Heart left ventricle (tissue), 16 donors: ENCODE results near the gene ANKRD16. TPM values are rescaled to one million over a fixed set of nuclear protein-coding genes. Genes with fewer than 3 reads are reported as not detected.
A peak's percentile ranks its signal among the peaks of the same experiment; 100 is the strongest.
"Not testable (repeated sequence)": the region's sequence is repeated elsewhere in the genome, so short reads cannot be mapped to it uniquely, and the experiment has no call there.

Experiments
- ATAC-seq, 4 donors: fragments of 200-7000 bp; cut with Tn5 transposase; one replicate each; pipeline ENCODE4 v1.9.1; 2020 to 2022; ENCODE audit warnings: moderate library complexity in 4 of 4, mild to moderate bottlenecking in 3 of 4, moderate number of reproducible peaks in 1 of 4
- DNase-seq, 5 donors: peaks; one replicate each; pipeline ENCODE4 v3.0.0-alpha.2; 2020
- H3K27ac ChIP-seq, 12 donors: fragments of 200-600 bp; sonication (generic) in 4 of 12; one replicate each; pipeline versions ENCODE4 v1.5.0 to v1.8.0; 2016 to 2022; ENCODE audit warnings: mild to moderate bottlenecking in 2 of 12
- H3K27me3 ChIP-seq, 9 donors: fragments of 200-600 bp; sonication (generic) in 2 of 9; one replicate each; pipeline versions ENCODE4 v1.5.1 to v1.8.0; 2016 to 2022; ENCODE audit warnings: mild to moderate bottlenecking in 3 of 9
- H3K36me3 ChIP-seq, 9 donors: fragments of 200-600 bp; sonication (generic) in 2 of 9; one replicate each; pipeline versions ENCODE4 v1.5.0 to v1.8.0; 2018 to 2022; ENCODE audit warnings: mild to moderate bottlenecking in 2 of 9
- H3K4me1 ChIP-seq, 12 donors: fragments of 200-600 bp; sonication (generic) in 4 of 12; one replicate each; pipeline versions ENCODE4 v1.5.0 to v1.8.0; 2016 to 2022; ENCODE audit warnings: mild to moderate bottlenecking in 3 of 12
- H3K4me3 ChIP-seq, 12 donors: fragments of 200-600 bp; sonication (generic) in 4 of 12; one replicate each; pipeline versions ENCODE4 v1.5.0 to v1.8.0; 2017 to 2022; ENCODE audit warnings: mild to moderate bottlenecking in 9 of 12, moderate library complexity in 4 of 12
- H3K9me3 ChIP-seq, 12 donors: fragments of 200-600 bp; sonication (generic) in 4 of 12; one replicate each; pipeline versions ENCODE4 v1.5.0 to v1.8.0; 2016 to 2022; ENCODE audit warnings: mild to moderate bottlenecking in 1 of 12
- CTCF ChIP-seq, 12 donors: fragments of 200-600 bp; sonication (generic) in 4 of 12; IDR thresholded peaks; one replicate each; pipeline versions ENCODE4 v1.5.0 to v1.8.0; 2018 to 2022; ENCODE audit warnings: antibody characterized with exemption in 12 of 12, mild to moderate bottlenecking in 5 of 12
- POLR2A ChIP-seq, 2 donors: fragments of 450-650 bp; IDR thresholded peaks; one replicate each; pipeline ENCODE4 v1.6.1; 2017; ENCODE audit warnings: antibody characterized with exemption in 2 of 2, mild to moderate bottlenecking in 2 of 2, moderate library complexity in 2 of 2
- WGBS, 4 donors: extraction: QIAGEN DNeasy Blood & Tissue Kit in 2 of 4; methylation state at CpG; one replicate each; pipeline versions ENCODE4 v1.1.5 to v1.1.7; 2013 to 2018; 5-methylcytosine and 5-hydroxymethylcytosine counted together
- intact Hi-C, 10 donors: fragments of 100-400 bp; cut with DNase I; formaldehyde crosslinking; loops; one replicate each; pipeline versions ENCODE4 v1.11.1 to v1.14.2; 2022
- polyA plus RNA-seq, 2 donors: library from polyadenylated mRNA; stranded (reverse); fragments of 200-250 nt; gene quantifications; one replicate each; pipeline ENCODE4 v1.2.3, GENCODE V29; 2013
- total RNA-seq, 9 donors: library from RNA; depleted of rRNA in 2 of 9; stranded (reverse); fragments of >200 nt in 2 of 9; fragmentation: NEBNext Ultra II Directional in 3 of 9; extraction: Animal tissue kit (Norgen Biotek cat#: 25700) in 3 of 9; gene quantifications; one replicate each; pipeline versions ENCODE4 v1.1.0 to v1.2.4, GENCODE V29; 2016 to 2023
- donor health status: ischemic (EF 13 %, LVEDD 7.1; RV severe dilation, severe dysfunction).
- donor health status: healthy with polysubstance abuse.
- donor health status: DM: no; HTN: yes; CAD: no.
- donor health status: DM: no; HTN: no; CAD: no.
- donor health status: ischemic (EF 25% LVEDD 6.9; RV normal size, moderate dysfunction).
- donor health status: ischemic (EF 25% LVEDD 5.7; RV mildly dilated, moderate dysfunction).
- donor health status: healthy.
- donor health status: DM: yes; HTN: yes; CAD: no.
- donor health status: ischemic (EF 35%, LVEDD 5.7; RV mildly dilated, moderate dysfunction).
- donor health status: nonischemic (EF 11% LVEDD 7.7; RV severe dilation, severe dysfunction).
- donor health status: DM: yes; HTN: yes; CAD: no.
- donor health status: PGD.
- donor health status: ischemic (EF 29% LVEDD 5.4; RV normal size, mild dysfunction).
- donor health status: nonischemic (EF 23%, LVEDD 6.1; RV moderate dilation, normal function).

Gene ANKRD16
- total and polyA plus RNA-seq, 11 donors, result 1.7 to 5.0 (median 2.7) TPM

GRCh38 chr10:5911670-5912069 is 22.0 kb upstream of the ANKRD16 start:
- Histone ChIP-seq H3K4me1 (peaks cover 0 to 5% (median 0%) of the 10 kb centered on the region in 12 donors), H3K36me3 (peaks cover 0 to 100% (median 89%) of the 10 kb centered on the region in 9 donors), H3K27ac (no peak overlapping the region), H3K27me3 (no peaks in the 10 kb centered on the region), H3K4me3 (no peak overlapping the region), H3K9me3 (no peaks in the 10 kb centered on the region)
- intact Hi-C loops, result no loop called here
- ATAC-seq (no peak), DNase-seq (no peak)
- no peak for TF ChIP-seq CTCF (IDR thresholded peaks at IDR 0.05)
- TF ChIP-seq POLR2A (IDR thresholded peaks at IDR 0.05), result no peak
- WGBS, 4 donors, result 94% methylated on average over 4 of the region's 4 CpGs

- TF ChIP-seq POLR2A (IDR thresholded peaks at IDR 0.05), result no peak
- TF ChIP-seq CTCF (IDR thresholded peaks at IDR 0.05), result no peak
- peak in 1 of 5 donors; percentile 40 for DNase-seq
- peaks cover 0 to 100% (median 84%) of the 10 kb centered on the region in 9 donors for H3K36me3 ChIP-seq
- H3K9me3 ChIP-seq, result no peaks in the 10 kb centered on the region
- H3K27ac ChIP-seq, result peak overlapping the region in 4 of 12 donors; percentile 11 to 47 (median 22)
- H3K4me1 ChIP-seq, result peaks cover 0 to 16% (median 10%) of the 10 kb centered on the region in 12 donors
- H3K27me3 ChIP-seq, result no peaks in the 10 kb centered on the region
- intact Hi-C loops, result no loop called here
- WGBS, 4 donors, result 66 to 72% (median 69%) methylated on average over 18 of the region's 18 CpGs
- no peak overlapping the region for H3K4me3 ChIP-seq
- peak in 3 of 4 donors; percentile 18 to 34 (median 34) for ATAC-seq
Observed at GRCh38 chr10:5910323-5911100, 20.8 kb upstream of the ANKRD16 start.

- H3K27me3 ChIP-seq, H3K4me3 ChIP-seq, H3K27ac ChIP-seq, intact Hi-C loops, H3K9me3 ChIP-seq, ATAC-seq, DNase-seq: not testable (repeated sequence)
- whole genome bisulfite sequencing, 4 donors, result 88 to 95% (median 94%) methylated on average over 7 of the region's 7 CpGs
- Histone ChIP-seq H3K4me1 (peaks cover 0 to 25% (median 14%) of the 10 kb centered on the region in 12 donors), H3K36me3 (peaks cover 0 to 88% (median 66%) of the 10 kb centered on the region in 9 donors)
Observed at GRCh38 chr10:5908676-5909075, 19.0 kb upstream of the ANKRD16 start.

DNA sequence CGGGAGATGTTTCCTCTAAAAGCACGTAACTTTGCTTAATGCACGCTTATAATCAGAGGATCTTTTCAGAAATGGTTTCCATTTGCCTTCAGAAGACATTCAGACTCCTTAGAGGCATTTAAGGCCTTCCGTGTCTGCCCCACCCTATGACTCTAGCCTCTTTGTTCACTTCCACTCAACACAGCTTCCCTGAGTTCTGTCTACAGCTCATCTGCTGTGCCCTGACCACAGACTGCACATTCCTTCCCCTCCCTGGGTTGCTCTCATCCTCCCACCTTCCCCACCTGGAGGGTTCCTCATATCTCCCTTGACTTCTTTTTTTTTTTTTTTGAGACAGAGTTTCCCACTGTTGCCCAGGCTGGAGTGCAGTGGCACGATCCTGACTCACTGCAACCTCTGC is 17.0 kb upstream of the ANKRD16 start:
- intact Hi-C loops, result no loop called here
- Histone ChIP-seq H3K27ac (peak overlapping the region in 6 of 12 donors; percentile 3 to 65 (median 46)), H3K27me3 (no peaks in the 10 kb centered on the region), H3K4me3 (no peak overlapping the region), H3K36me3 (peaks cover 0 to 72% (median 46%) of the 10 kb centered on the region in 9 donors), H3K9me3 (no peaks in the 10 kb centered on the region), H3K4me1 (peaks cover 0 to 35% (median 14%) of the 10 kb centered on the region in 12 donors)
- 85 to 96% (median 93%) methylated on average over 5 of the region's 5 CpGs for WGBS, 4 donors
- DNase-seq (no peak), ATAC-seq (peak in 1 of 4 donors; percentile 14)
- TF ChIP-seq POLR2A (IDR thresholded peaks at IDR 0.05), result no peak
- no peak for TF ChIP-seq CTCF (IDR thresholded peaks at IDR 0.05)
